Erythroblast (primary cell): ENCODE data around the gene STKLD1.

ENCODE experiments used
- GATA1 ChIP-seq: IDR thresholded peaks from 2 replicates; pipeline ENCODE4 v1.6.1; 2011; ENCODE audit warnings: low read depth, mild to moderate bottlenecking, control low read depth, low read length, moderate library complexity
- POLR2A ChIP-seq: IDR thresholded peaks from 2 replicates; pipeline ENCODE4 v1.6.1; 2011; ENCODE audit warnings: mild to moderate bottlenecking, low read length

DNA sequence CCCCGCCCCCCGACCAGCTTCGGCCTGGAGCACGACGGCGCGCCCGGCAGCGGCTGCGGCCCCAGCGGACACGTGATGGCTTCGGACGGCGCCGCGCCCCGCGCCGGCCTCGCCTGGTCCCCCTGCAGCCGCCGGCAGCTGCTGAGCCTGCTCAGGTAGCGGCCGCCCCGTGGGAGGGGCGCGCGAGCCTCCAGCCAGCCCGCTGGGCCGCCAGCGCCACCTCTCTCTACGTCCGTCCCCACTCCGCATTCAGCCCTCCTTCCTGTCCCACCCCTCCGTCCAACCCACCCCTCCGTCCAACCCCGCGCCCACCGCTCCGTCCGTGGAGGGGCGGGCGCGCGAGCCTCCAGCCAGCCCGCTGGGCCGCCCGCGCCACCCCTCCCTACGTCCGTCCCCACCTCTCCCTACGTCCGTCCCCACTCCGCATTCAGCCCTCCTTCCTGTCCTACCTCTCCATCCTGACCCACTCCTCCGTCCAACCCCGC, 52.5 kb downstream of the STKLD1 start:
- TF ChIP-seq POLR2A: no peak
- no peak for TF ChIP-seq GATA1
